Neural cell (in vitro differentiated cells): Measurements from ENCODE around the gene ELMO1. TPM values are rescaled to one million over a fixed set of nuclear protein-coding genes. Genes with fewer than 3 reads are reported as not detected.

Source experiments
- H2AFZ ChIP-seq: fragments of 200-600, 300-800 bp; sonication (generic), shearing (Covaris generic); 2 replicates; pipeline ENCODE4 v1.6.0; 2014; ENCODE audit warnings: low read depth, mild to moderate bottlenecking, antibody characterized with exemption, low read length, moderate library complexity
- H3F3A ChIP-seq: fragments of 200-600 bp; shearing (Covaris generic); 2 replicates; pipeline ENCODE4 v1.6.1; 2016; ENCODE audit warnings: mild to moderate bottlenecking, moderate library complexity, mixed read lengths, antibody characterized with exemption, low read length; ENCODE audit not compliant: insufficient read depth, poor library complexity, severe bottlenecking
- H3K27ac ChIP-seq: fragments of 200-600, 300-800 bp; sonication (generic), shearing (Covaris generic); 2 replicates; pipeline ENCODE4 v1.5.1; 2014; ENCODE audit warnings: mild to moderate bottlenecking, low read length, moderate library complexity
- H3K27me3 ChIP-seq: fragments of 300-800, 200-600 bp; sonication (generic), shearing (Covaris generic); 2 replicates; pipeline ENCODE4 v1.6.0; 2014; ENCODE audit warnings: mild to moderate bottlenecking, low read depth, low read length, moderate library complexity; ENCODE audit not compliant: insufficient read depth
- H3K36me3 ChIP-seq: fragments of 300-800, 200-600 bp; sonication (generic), shearing (Covaris generic); 2 replicates; pipeline ENCODE4 v1.5.1; 2014; ENCODE audit warnings: mild to moderate bottlenecking, antibody characterized with exemption, low read length, moderate library complexity; ENCODE audit not compliant: insufficient read depth
- H3K4me2 ChIP-seq: fragments of 300-800, 200-600 bp; sonication (generic), shearing (Covaris generic); 2 replicates; pipeline ENCODE4 v1.6.0; 2014; ENCODE audit warnings: mild to moderate bottlenecking, low read length
- H3K4me3 ChIP-seq: fragments of 300-800, 200-600 bp; sonication (generic), shearing (Covaris generic); 2 replicates; pipeline ENCODE4 v1.5.1; 2014; ENCODE audit warnings: mild to moderate bottlenecking, low read length, moderate library complexity
- H3K79me2 ChIP-seq: fragments of 200-600 bp; shearing (Covaris generic); replicated peaks from 2 replicates; pipeline ENCODE4 v1.6.0; 2014; ENCODE audit warnings: mild to moderate bottlenecking, low read length, moderate library complexity; ENCODE audit not compliant: insufficient read depth
- H3K9ac ChIP-seq: fragments of 300-800, 200-600 bp; sonication (generic), shearing (Covaris generic); 2 replicates; pipeline ENCODE4 v1.6.1; 2016; ENCODE audit warnings: mild to moderate bottlenecking, low read length, mixed read lengths
- H3K9me2 ChIP-seq: fragments of 200-600 bp; shearing (Covaris generic); 2 replicates; pipeline ENCODE4 v1.6.1; 2016; ENCODE audit warnings: mild to moderate bottlenecking, low read length, mixed read lengths; ENCODE audit not compliant: insufficient read depth
- H3K9me3 ChIP-seq: fragments of 200-600, 300-800 bp; sonication (generic), shearing (Covaris generic); 2 replicates; pipeline ENCODE4 v1.6.1; 2016; ENCODE audit warnings: mild to moderate bottlenecking, mixed run types, low read length, moderate library complexity, mixed read lengths
- H4K20me1 ChIP-seq: fragments of 200-600 bp; shearing (Covaris generic); 2 replicates; pipeline ENCODE4 v1.6.1; 2016; ENCODE audit warnings: mild to moderate bottlenecking, mixed run types; ENCODE audit not compliant: insufficient read depth
- EP300 ChIP-seq: fragments of 450-650 bp; conservative IDR thresholded peaks from 2 replicates; pipeline ENCODE4 v1.6.1; 2014; ENCODE audit warnings: antibody characterized with exemption, mild to moderate bottlenecking, moderate library complexity; ENCODE audit not compliant: poor library complexity, severe bottlenecking
- EZH2 ChIP-seq: fragments of 200-600, 300-800 bp; shearing (Covaris generic), sonication (generic); IDR thresholded peaks from 2 replicates; pipeline ENCODE4 v1.6.1; 2014; ENCODE audit warnings: antibody characterized with exemption, low read length, borderline replicate concordance, mild to moderate bottlenecking; ENCODE audit not compliant: insufficient read depth, poor library complexity, severe bottlenecking
- MXI1 ChIP-seq: fragments of 450-650 bp; conservative IDR thresholded peaks from 2 replicates; pipeline ENCODE4 v1.6.1; 2014; ENCODE audit warnings: antibody characterized with exemption, mild to moderate bottlenecking; ENCODE audit not compliant: poor library complexity, severe bottlenecking
- POLR2AphosphoS5 ChIP-seq: IDR thresholded peaks from 2 replicates; pipeline ENCODE4 v1.6.1; 2012
- RAD21 ChIP-seq: fragments of 450-650 bp; conservative IDR thresholded peaks from 2 replicates; pipeline ENCODE4 v1.6.1; 2014; ENCODE audit warnings: antibody characterized with exemption, mild to moderate bottlenecking, moderate library complexity
- SMC3 ChIP-seq: fragments of 450-650 bp; conservative IDR thresholded peaks from 2 replicates; pipeline ENCODE4 v1.6.1; 2014; ENCODE audit warnings: antibody characterized with exemption, mild to moderate bottlenecking, moderate library complexity; ENCODE audit not compliant: poor library complexity
- TAF1 ChIP-seq: IDR thresholded peaks from 2 replicates; pipeline ENCODE4 v1.6.1; 2012; ENCODE audit warnings: low read depth
- polyA plus RNA-seq: library from polyadenylated mRNA; depleted of rRNA; stranded (reverse); fragments of >200 nt; gene quantifications from 2 replicates; pipeline ENCODE4 v1.2.3, GENCODE V29; 2014
- TF ChIP-seq, protein P1 (sequence below): IDR thresholded peaks from 2 replicates; pipeline ENCODE4 v1.6.1; 2012; ENCODE audit warnings: borderline replicate concordance
- TF ChIP-seq, protein P2 (sequence below): fragments of 450-650 bp; IDR thresholded peaks from 2 replicates; pipeline ENCODE4 v1.5.1; 2014; ENCODE audit warnings: antibody characterized with exemption, mild to moderate bottlenecking, moderate library complexity; ENCODE audit not compliant: poor library complexity, severe bottlenecking

ELMO1 gene
- polyA plus RNA-seq, 1 donor from 2014 or later, result 12.2 TPM

DNA sequence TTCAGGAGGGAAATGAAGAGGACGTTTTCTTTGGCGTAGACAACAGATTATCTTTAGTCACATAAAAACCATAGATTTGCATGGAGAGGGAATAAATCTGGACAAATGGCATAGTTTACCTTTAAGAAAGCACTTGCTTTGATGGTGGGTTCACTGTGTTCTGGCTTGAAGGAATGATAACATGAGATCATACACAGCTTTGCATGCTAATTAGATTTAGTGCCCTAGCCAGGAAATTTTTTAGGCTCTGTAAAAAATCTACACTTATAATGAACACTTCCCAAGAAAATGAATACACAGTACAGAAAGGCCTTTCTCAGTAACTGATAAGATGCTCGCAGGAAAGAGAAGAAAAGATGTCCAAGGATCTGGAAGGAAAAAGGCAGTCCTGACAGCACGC is 506.1 kb downstream of the ELMO1 start:
- TF ChIP-seq EZH2, result no peak
- TF ChIP-seq, protein P1, sequence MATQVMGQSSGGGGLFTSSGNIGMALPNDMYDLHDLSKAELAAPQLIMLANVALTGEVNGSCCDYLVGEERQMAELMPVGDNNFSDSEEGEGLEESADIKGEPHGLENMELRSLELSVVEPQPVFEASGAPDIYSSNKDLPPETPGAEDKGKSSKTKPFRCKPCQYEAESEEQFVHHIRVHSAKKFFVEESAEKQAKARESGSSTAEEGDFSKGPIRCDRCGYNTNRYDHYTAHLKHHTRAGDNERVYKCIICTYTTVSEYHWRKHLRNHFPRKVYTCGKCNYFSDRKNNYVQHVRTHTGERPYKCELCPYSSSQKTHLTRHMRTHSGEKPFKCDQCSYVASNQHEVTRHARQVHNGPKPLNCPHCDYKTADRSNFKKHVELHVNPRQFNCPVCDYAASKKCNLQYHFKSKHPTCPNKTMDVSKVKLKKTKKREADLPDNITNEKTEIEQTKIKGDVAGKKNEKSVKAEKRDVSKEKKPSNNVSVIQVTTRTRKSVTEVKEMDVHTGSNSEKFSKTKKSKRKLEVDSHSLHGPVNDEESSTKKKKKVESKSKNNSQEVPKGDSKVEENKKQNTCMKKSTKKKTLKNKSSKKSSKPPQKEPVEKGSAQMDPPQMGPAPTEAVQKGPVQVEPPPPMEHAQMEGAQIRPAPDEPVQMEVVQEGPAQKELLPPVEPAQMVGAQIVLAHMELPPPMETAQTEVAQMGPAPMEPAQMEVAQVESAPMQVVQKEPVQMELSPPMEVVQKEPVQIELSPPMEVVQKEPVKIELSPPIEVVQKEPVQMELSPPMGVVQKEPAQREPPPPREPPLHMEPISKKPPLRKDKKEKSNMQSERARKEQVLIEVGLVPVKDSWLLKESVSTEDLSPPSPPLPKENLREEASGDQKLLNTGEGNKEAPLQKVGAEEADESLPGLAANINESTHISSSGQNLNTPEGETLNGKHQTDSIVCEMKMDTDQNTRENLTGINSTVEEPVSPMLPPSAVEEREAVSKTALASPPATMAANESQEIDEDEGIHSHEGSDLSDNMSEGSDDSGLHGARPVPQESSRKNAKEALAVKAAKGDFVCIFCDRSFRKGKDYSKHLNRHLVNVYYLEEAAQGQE, result no peak
- no peak for TF ChIP-seq EP300
- TF ChIP-seq POLR2AphosphoS5, result no peak
- Histone ChIP-seq H3K9me2 (no peaks in the 10 kb centered on the region), H3K79me2 (no peaks in the 10 kb centered on the region), H2AFZ (no peak overlapping the region), H3K9ac (no peak overlapping the region), H3K27ac (no peak overlapping the region), H3K4me3 (no peak overlapping the region), H3K4me2 (no peak overlapping the region), H3K36me3 (no peaks in the 10 kb centered on the region), H4K20me1 (no peaks in the 10 kb centered on the region), H3F3A (no peaks in the 10 kb centered on the region), H3K27me3 (no peaks in the 10 kb centered on the region), H3K9me3 (peaks cover 5% of the 10 kb centered on the region)

DNA sequence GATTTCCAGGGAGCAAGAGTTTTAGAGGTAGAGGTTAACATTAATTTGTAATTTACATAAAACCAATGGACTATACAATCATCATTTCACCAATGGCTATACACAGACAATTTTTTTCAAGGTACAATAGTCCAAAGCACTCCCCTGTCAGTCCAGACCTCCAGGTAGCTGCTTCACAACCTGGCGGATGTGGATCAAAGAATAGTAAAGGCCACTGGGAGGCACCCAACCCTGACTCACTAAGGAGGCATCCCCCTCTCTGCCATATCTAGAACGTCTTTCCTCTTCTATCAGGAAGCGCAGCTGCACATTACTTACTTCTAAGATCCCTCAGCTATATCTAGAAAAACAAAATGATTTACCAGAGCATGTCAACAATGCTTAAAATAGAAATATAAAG is 506.6 kb downstream of the ELMO1 start:
- H3K27ac ChIP-seq, result no peak overlapping the region
- TF ChIP-seq EZH2, result no peak
- TF ChIP-seq, protein P2, sequence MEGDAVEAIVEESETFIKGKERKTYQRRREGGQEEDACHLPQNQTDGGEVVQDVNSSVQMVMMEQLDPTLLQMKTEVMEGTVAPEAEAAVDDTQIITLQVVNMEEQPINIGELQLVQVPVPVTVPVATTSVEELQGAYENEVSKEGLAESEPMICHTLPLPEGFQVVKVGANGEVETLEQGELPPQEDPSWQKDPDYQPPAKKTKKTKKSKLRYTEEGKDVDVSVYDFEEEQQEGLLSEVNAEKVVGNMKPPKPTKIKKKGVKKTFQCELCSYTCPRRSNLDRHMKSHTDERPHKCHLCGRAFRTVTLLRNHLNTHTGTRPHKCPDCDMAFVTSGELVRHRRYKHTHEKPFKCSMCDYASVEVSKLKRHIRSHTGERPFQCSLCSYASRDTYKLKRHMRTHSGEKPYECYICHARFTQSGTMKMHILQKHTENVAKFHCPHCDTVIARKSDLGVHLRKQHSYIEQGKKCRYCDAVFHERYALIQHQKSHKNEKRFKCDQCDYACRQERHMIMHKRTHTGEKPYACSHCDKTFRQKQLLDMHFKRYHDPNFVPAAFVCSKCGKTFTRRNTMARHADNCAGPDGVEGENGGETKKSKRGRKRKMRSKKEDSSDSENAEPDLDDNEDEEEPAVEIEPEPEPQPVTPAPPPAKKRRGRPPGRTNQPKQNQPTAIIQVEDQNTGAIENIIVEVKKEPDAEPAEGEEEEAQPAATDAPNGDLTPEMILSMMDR, result no peak
- TF ChIP-seq POLR2AphosphoS5, result no peak
- TF ChIP-seq RAD21, result no peak
- TF ChIP-seq TAF1, result no peak

DNA sequence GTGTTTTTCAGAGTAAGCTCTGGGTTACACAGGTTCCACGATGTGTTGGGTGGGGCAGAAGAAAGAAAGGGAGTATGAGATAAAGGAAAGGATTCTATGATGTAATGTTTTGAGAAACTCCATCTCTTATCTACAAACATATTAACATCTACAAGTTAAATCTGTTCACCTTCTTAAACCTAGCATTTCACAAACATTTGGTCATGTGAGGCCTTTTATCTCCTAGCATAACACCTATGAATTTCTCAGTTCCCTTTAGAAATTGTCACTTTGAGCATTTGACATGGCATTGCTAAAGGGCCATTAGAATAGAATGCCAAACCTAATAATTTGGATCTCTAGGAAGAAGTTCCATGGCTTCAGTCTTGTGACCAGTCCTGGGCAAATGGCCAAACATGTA is 507.3 kb downstream of the ELMO1 start:
- no peaks in the 10 kb centered on the region for H3K27me3 ChIP-seq
- no peaks in the 10 kb centered on the region for H3K36me3 ChIP-seq
- TF ChIP-seq SMC3 (no peak), TAF1 (no peak), RAD21 (no peak), MXI1 (no peak), EZH2 (no peak), EP300 (no peak), POLR2AphosphoS5 (no peak)
- TF ChIP-seq, protein P1, result no peak
- TF ChIP-seq, protein P2, result no peak
- no peak overlapping the region for H3K27ac ChIP-seq
- H3K4me2 ChIP-seq, result no peak overlapping the region
- no peak overlapping the region for H3K9ac ChIP-seq
- no peaks in the 10 kb centered on the region for H4K20me1 ChIP-seq
- H3K79me2 ChIP-seq, result no peaks in the 10 kb centered on the region
- no peak overlapping the region for H3K4me3 ChIP-seq
- no peak overlapping the region for H2AFZ ChIP-seq
- H3K9me3 ChIP-seq, result peaks cover 5% of the 10 kb centered on the region
- no peaks in the 10 kb centered on the region for H3F3A ChIP-seq
- no peaks in the 10 kb centered on the region for H3K9me2 ChIP-seq

More for the DNA sequence above, 506.6 kb downstream of the ELMO1 start:
- Histone ChIP-seq H3F3A (no peaks in the 10 kb centered on the region), H3K4me3 (no peak overlapping the region), H2AFZ (no peak overlapping the region), H4K20me1 (no peaks in the 10 kb centered on the region), H3K36me3 (no peaks in the 10 kb centered on the region), H3K79me2 (no peaks in the 10 kb centered on the region), H3K4me2 (no peak overlapping the region), H3K9ac (no peak overlapping the region), H3K9me3 (peaks cover 5% of the 10 kb centered on the region), H3K27me3 (no peaks in the 10 kb centered on the region), H3K9me2 (no peaks in the 10 kb centered on the region)
